ENCODE measurements around the gene ZNF892. TPM values are rescaled to one million over a fixed set of nuclear protein-coding genes. Genes with fewer than 3 reads are reported as not detected.
A peak's percentile ranks its signal among the peaks of the same experiment; 100 is the strongest.

The ZNF892 gene
- total and polyA plus RNA-seq, 9 of the 15 experiments (the other 6 are each of a cell fraction or from before 2014, with no cell fraction given), result 0.07 to 0.13 (median 0.09) TPM; not detected in 6

- no peak for TF ChIP-seq ZNF395 (CRISPR knock-in tag; IDR thresholded peaks at IDR 0.05)
- TF ChIP-seq GTF3C2 (IDR thresholded peaks at IDR 0.05; ENCODE audit: borderline replicate concordance, extremely low read depth, insufficient read length), result no peak
- no peak for TF ChIP-seq HDAC8 (tag; IDR thresholded peaks at IDR 0.05)
- TF ChIP-seq KLF13 (tag; IDR thresholded peaks at IDR 0.05; ENCODE audit: borderline replicate concordance, low read depth), result no peak
- peak; percentile 29 for TF ChIP-seq PCBP1 (IDR thresholded peaks at IDR 0.05; ENCODE audit: low read depth, low read length, poor library complexity, severe bottlenecking)
- TF ChIP-seq ZNF175 (CRISPR knock-in tag; IDR thresholded peaks at IDR 0.05; ENCODE audit: low read depth), result no peak
- no peak for TF ChIP-seq NCOA2 (IDR thresholded peaks at IDR 0.05; ENCODE audit: partially characterized antibody in 2 of 2)
- TF ChIP-seq E2F5 (CRISPR knock-in tag; IDR thresholded peaks at IDR 0.05), result no peak
- TF ChIP-seq DPF2 (IDR thresholded peaks at IDR 0.05), result no peak
- 0 out of 2 replicates have a peak, but pooled peaks have one; percentile 15 for TF ChIP-seq NR4A1 (CRISPR knock-in tag; IDR thresholded peaks at IDR 0.05)
- no peak for TF ChIP-seq NR4A1 (tag; IDR thresholded peaks at IDR 0.05)
- no peak for TF ChIP-seq RFX1 (IDR thresholded peaks at IDR 0.05)
- TF ChIP-seq SMAD1 (IDR thresholded peaks at IDR 0.05; ENCODE audit: low read depth, low read length, partially characterized antibody), result no peak
- no peak for TF ChIP-seq PYGO2 (tag; IDR thresholded peaks at IDR 0.05)
- TF ChIP-seq CREBBP (IDR thresholded peaks at IDR 0.05; ENCODE audit: low read depth, low read length), result no peak
- peak; percentile 17 to 67; a peak in 2 of 4 replicates for TF ChIP-seq MNT (conservative IDR thresholded peaks at IDR 0.05)
- TF ChIP-seq IRF9 (tag; IDR thresholded peaks at IDR 0.05), result no peak
These were observed at the start of gene ZNF892 (continued) for GRCh38 chr2:95207111-95207961.

Measured in K562 (cell line).